WTC11 (cell line): Measurements from ENCODE around the gene EXOC4. TPM values are rescaled to one million over a fixed set of nuclear protein-coding genes. Genes with fewer than 3 reads are reported as not detected.

Experiments
- ATAC-seq: fragments of 200-7000 bp; cut with Tn5 transposase; 2 replicates; pipeline ENCODE4 v1.10.0; 2021; ENCODE audit warnings: mild to moderate bottlenecking, moderate library complexity
- CTCF ChIA-PET: fragments of 300-600 bp; sonication (Branson Sonifier 250); formaldehyde crosslinking; loops from one replicate; lab custom pipeline; 2021; ENCODE audit warnings: antibody characterized with exemption; lab: Charles Lee
- POLR2A ChIA-PET: fragments of 350-600 bp; sonication (Branson Sonifier 250); formaldehyde crosslinking; loops from one replicate; lab custom pipeline; 2021; ENCODE audit warnings: antibody characterized with exemption; lab: Charles Lee
- DNase-seq: peaks from one replicate; pipeline ENCODE4 v3.0.0; 2021; ENCODE audit warnings: low spot score
- H3K27ac Mint-ChIP-seq: 2 replicates; pipeline ENCODE4 v1.8.0; 2021; ENCODE audit warnings: mixed read lengths
- H3K27me3 Mint-ChIP-seq: 2 replicates; pipeline ENCODE4 v1.8.0; 2021; ENCODE audit warnings: low read depth, mild to moderate bottlenecking, moderate library complexity, mixed read lengths
- H3K36me3 Mint-ChIP-seq: 2 replicates; pipeline ENCODE4 v1.8.0; 2021; ENCODE audit warnings: mixed read lengths
- H3K4me1 Mint-ChIP-seq: 2 replicates; pipeline ENCODE4 v1.8.0; 2022; ENCODE audit warnings: mixed read lengths
- H3K4me3 Mint-ChIP-seq: 2 replicates; pipeline ENCODE4 v1.8.0; 2021; ENCODE audit warnings: mild to moderate bottlenecking, moderate library complexity, mixed read lengths
- H3K9me3 Mint-ChIP-seq: 2 replicates; pipeline ENCODE4 v1.8.0; 2021; ENCODE audit warnings: mixed read lengths
- ARID4B ChIP-seq: sonication (generic); formaldehyde crosslinking; IDR thresholded peaks from 2 replicates; pipeline ENCODE4 v1.8.0; 2023; ENCODE audit warnings: missing genetic modification reagents, mild to moderate bottlenecking, borderline replicate concordance
- ATF2 ChIP-seq: sonication (generic); formaldehyde crosslinking; IDR thresholded peaks from 2 replicates; pipeline ENCODE4 v1.8.1; 2022; ENCODE audit warnings: low read depth, missing genetic modification reagents, borderline replicate concordance
- ATF3 ChIP-seq: sonication (generic); formaldehyde crosslinking; conservative IDR thresholded peaks from 2 replicates; pipeline ENCODE4 v1.8.1; 2022; ENCODE audit warnings: mild to moderate bottlenecking, missing genetic modification reagents
- CDX4 ChIP-seq: fragments of 250-450 bp; sonication (Bioruptor Pico); IDR thresholded peaks from 2 replicates; pipeline ENCODE4 v1.9.0; 2021; ENCODE audit warnings: moderate library complexity, mild to moderate bottlenecking, inconsistent platforms, borderline replicate concordance
- E2F5 ChIP-seq: sonication (generic); formaldehyde crosslinking; IDR thresholded peaks from 2 replicates; pipeline ENCODE4 v1.8.1; 2022; ENCODE audit warnings: mild to moderate bottlenecking, moderate library complexity, missing genetic modification reagents
- ETV6 ChIP-seq: sonication (generic); formaldehyde crosslinking; IDR thresholded peaks from 2 replicates; pipeline ENCODE4 v1.8.1; 2022; ENCODE audit warnings: mild to moderate bottlenecking, missing genetic modification reagents
- FOXJ3 ChIP-seq: sonication (generic); formaldehyde crosslinking; IDR thresholded peaks from 2 replicates; pipeline ENCODE4 v1.9.0; 2021; ENCODE audit warnings: missing genetic modification reagents, mild to moderate bottlenecking, borderline replicate concordance
- MAX ChIP-seq: sonication (generic); formaldehyde crosslinking; IDR thresholded peaks from 2 replicates; pipeline ENCODE4 v1.8.0; 2022; ENCODE audit warnings: mild to moderate bottlenecking, missing genetic modification reagents
- MLX ChIP-seq: sonication (generic); formaldehyde crosslinking; IDR thresholded peaks from 2 replicates; pipeline ENCODE4 v1.8.1; 2023; ENCODE audit warnings: mild to moderate bottlenecking, missing genetic modification reagents, moderate library complexity
- MYBL2 ChIP-seq: sonication (generic); formaldehyde crosslinking; IDR thresholded peaks from 2 replicates; pipeline ENCODE4 v1.8.1; 2023; ENCODE audit warnings: mild to moderate bottlenecking, moderate library complexity, missing genetic modification reagents
- NFYB ChIP-seq: sonication (generic); formaldehyde crosslinking; conservative IDR thresholded peaks from 2 replicates; pipeline ENCODE4 v1.8.0; 2022; ENCODE audit warnings: low read depth, missing genetic modification reagents
- SMAD3 ChIP-seq: sonication (generic); formaldehyde crosslinking; IDR thresholded peaks from 2 replicates; pipeline ENCODE4 v1.8.0; 2022; ENCODE audit warnings: missing genetic modification reagents, mild to moderate bottlenecking, borderline replicate concordance
- TEAD1 ChIP-seq: sonication (generic); formaldehyde crosslinking; IDR thresholded peaks from 2 replicates; pipeline ENCODE4 v1.8.0; 2022; ENCODE audit warnings: mild to moderate bottlenecking, missing genetic modification reagents
- TEAD4 ChIP-seq: sonication (generic); formaldehyde crosslinking; IDR thresholded peaks from 2 replicates; pipeline ENCODE4 v1.8.0; 2022; ENCODE audit warnings: mild to moderate bottlenecking, missing genetic modification reagents
- ZBTB43 ChIP-seq: sonication (generic); formaldehyde crosslinking; IDR thresholded peaks from 2 replicates; pipeline ENCODE4 v1.8.1; 2023; ENCODE audit warnings: mild to moderate bottlenecking, missing genetic modification reagents
- ZMAT4 ChIP-seq: fragments of 250-450 bp; sonication (Bioruptor Pico); IDR thresholded peaks from 2 replicates; pipeline ENCODE4 v1.9.0; 2021; ENCODE audit warnings: mild to moderate bottlenecking
- ZNF317 ChIP-seq: sonication (generic); formaldehyde crosslinking; IDR thresholded peaks from 2 replicates; pipeline ENCODE4 v1.8.1; 2023; ENCODE audit warnings: low read depth, mild to moderate bottlenecking, moderate library complexity, missing genetic modification reagents, borderline replicate concordance
- total RNA-seq: library from RNA; stranded (reverse); gene quantifications from 3 replicates; pipeline ENCODE4 v1.2.3, GENCODE V29; 2021

Gene EXOC4
- total RNA-seq, 1 experiment from 2014 or later, result 62.0 TPM

GRCh38 chr7:133265821-133266220 is 12.9 kb downstream of the EXOC4 start:
- Mint-ChIP-seq H3K27ac (no peak overlapping the region), H3K36me3 (peaks cover 8% of the 10 kb centered on the region; the same call in 1 of the 2 replicates), H3K27me3 (no peaks in the 10 kb centered on the region), H3K4me3 (no peak overlapping the region), H3K9me3 (0 out of 2 replicates have a peak, but pooled peaks cover 5% of the 10 kb centered on the region), H3K4me1 (peaks cover 47% of the 10 kb centered on the region)
- DNase-seq (no peak), ATAC-seq (no peak)
- TF ChIP-seq MLX (CRISPR knock-in tag) (no peak), ATF2 (CRISPR knock-in tag) (no peak), ETV6 (CRISPR knock-in tag) (no peak), ATF3 (CRISPR knock-in tag) (no peak), E2F5 (CRISPR knock-in tag) (no peak), TEAD1 (CRISPR knock-in tag) (no peak), FOXJ3 (CRISPR knock-in tag) (no peak), MAX (CRISPR knock-in tag) (no peak), SMAD3 (CRISPR knock-in tag) (no peak), MYBL2 (CRISPR knock-in tag) (no peak), NFYB (CRISPR knock-in tag) (no peak), ZMAT4 (CRISPR knock-in tag) (no peak), ZNF317 (CRISPR knock-in tag) (no peak), ARID4B (CRISPR knock-in tag) (no peak), TEAD4 (CRISPR knock-in tag) (no peak), ZBTB43 (no peak), CDX4 (CRISPR knock-in tag) (no peak)
- ChIA-PET CTCF (interaction anchor here (1.5 kb wide), 1 partner anchor 9 kb away, joined by 4 read pairs; no protein-coding TSS in a partner anchor), POLR2A (no interaction called here)
